GM12878 (cell line): ENCODE results near the gene OR2L5. TPM values are rescaled to one million over a fixed set of nuclear protein-coding genes. Genes with fewer than 3 reads are reported as not detected.

Source experiments
- ATAC-seq: fragments of 200-7000 bp; cut with Tn5 transposase; 3 replicates; pipeline ENCODE4 v1.9.1; 2020; ENCODE audit warnings: mild to moderate bottlenecking, moderate library complexity
- BruUV-seq: library from RNA; stranded (reverse); fragments of 400-500 nt; replicated peaks from 2 replicates; lab custom pipeline; 2021; lab: Mats Ljungman, UMichigan
- CTCF ChIA-PET: fragments of 300-600 bp; sonication (Branson Sonifier 250); formaldehyde crosslinking; extraction: SDS; loops from one replicate; lab custom pipeline; 2021; ENCODE audit warnings: inconsistent platforms; lab: Yijun Ruan, JAX
- POLR2A ChIA-PET: fragments of 350-600 bp; formaldehyde crosslinking; extraction: SDS; loops from one replicate; lab custom pipeline; 2021; ENCODE audit warnings: inconsistent platforms; lab: Charles Lee
- RAD21 ChIA-PET: fragments of 300-600 bp; sonication (Branson Sonifier 250); formaldehyde crosslinking; loops from one replicate; lab custom pipeline; 2023; ENCODE audit warnings: antibody characterized with exemption; ENCODE audit not compliant: unreplicated experiment; lab: Charles Lee
- SMC1A ChIA-PET: fragments of 300-600 bp; sonication (Branson Sonifier 250); formaldehyde crosslinking; loops from one replicate; lab custom pipeline; 2023; ENCODE audit not compliant: unreplicated experiment, uncharacterized antibody; lab: Charles Lee
- DNase-seq: peaks from one replicate; pipeline ENCODE4 v3.0.0-alpha.2; 2011; ENCODE audit warnings: low read depth, low spot score
- FAIRE-seq: peaks from 3 replicates; lab custom pipeline; 2011; peaks lifted over from hg19 to GRCh38; lab: Jason Lieb, UNC
- H2AFZ ChIP-seq: 2 replicates; pipeline ENCODE4 v1.6.0; 2011; ENCODE audit warnings: low read depth, low read length, control low read depth; ENCODE audit not compliant: control insufficient read depth
- H3K27ac ChIP-seq: 2 replicates; pipeline ENCODE4 v1.5.1; 2011; ENCODE audit warnings: control low read depth; ENCODE audit not compliant: control insufficient read depth, insufficient read depth
- H3K27me3 ChIP-seq, 2 experiments: replicated peaks in 1 of 2; 2 replicates each; pipeline versions ENCODE4 v1.6.0 to v1.6.1; 2011; ENCODE audit warnings: low read length in 1 of 2; ENCODE audit not compliant: control insufficient read depth in 2 of 2, insufficient read depth in 2 of 2
- H3K36me3 ChIP-seq, 2 experiments: 2 replicates each; pipeline ENCODE4 v1.5.1; 2011; ENCODE audit warnings: low read length in 1 of 2; ENCODE audit not compliant: control insufficient read depth in 2 of 2, insufficient read depth in 2 of 2
- H3K4me1 ChIP-seq: 2 replicates; pipeline ENCODE4 v1.6.1; 2011; ENCODE audit warnings: mild to moderate bottlenecking, low read length, moderate library complexity, mixed read lengths; ENCODE audit not compliant: control insufficient read depth, insufficient read depth
- H3K4me2 ChIP-seq: 2 replicates; pipeline ENCODE4 v1.6.0; 2011; ENCODE audit warnings: control low read depth; ENCODE audit not compliant: control insufficient read depth, insufficient read depth
- H3K4me3 ChIP-seq: fragments of 200-600 bp; sonication (generic); 2 replicates; pipeline ENCODE4 v1.5.1; 2016
- H3K79me2 ChIP-seq: 2 replicates; pipeline ENCODE4 v1.6.0; 2011; ENCODE audit warnings: low read length; ENCODE audit not compliant: control insufficient read depth, insufficient read depth
- H3K9ac ChIP-seq: 2 replicates; pipeline ENCODE4 v1.8.0; 2011; ENCODE audit warnings: low read length, control low read depth, mixed read lengths; ENCODE audit not compliant: control insufficient read depth, insufficient read depth
- H3K9me3 ChIP-seq: replicated peaks from 3 replicates; pipeline ENCODE4 v1.5.1; 2011; ENCODE audit warnings: mild to moderate bottlenecking, low read length; ENCODE audit not compliant: control insufficient read depth, insufficient read depth
- H4K20me1 ChIP-seq: 2 replicates; pipeline ENCODE4 v1.6.0; 2011; ENCODE audit not compliant: control insufficient read depth, insufficient read depth
- CREM ChIP-seq: IDR thresholded peaks from 2 replicates; pipeline ENCODE4 v1.6.1; 2014; ENCODE audit warnings: antibody characterized with exemption, low read depth
- IRF3 ChIP-seq: fragments of 450-650 bp; IDR thresholded peaks from 2 replicates; pipeline ENCODE4 v1.6.1; 2014; ENCODE audit warnings: mild to moderate bottlenecking
- MTA3 ChIP-seq: IDR thresholded peaks from 2 replicates; pipeline ENCODE4 v1.6.1; 2012; ENCODE audit warnings: low read length, inconsistent platforms, borderline replicate concordance
- PRDM15 ChIP-seq: fragments of 450-650 bp; formaldehyde crosslinking; IDR thresholded peaks from 2 replicates; pipeline ENCODE4 v1.4.0; 2020; ENCODE audit warnings: mild to moderate bottlenecking, moderate library complexity
- RB1 ChIP-seq: fragments of 450-650 bp; formaldehyde crosslinking; IDR thresholded peaks from 2 replicates; pipeline ENCODE4 v1.6.1; 2017; ENCODE audit warnings: mild to moderate bottlenecking, borderline replicate concordance
- RCOR1 ChIP-seq: conservative IDR thresholded peaks from 2 replicates; pipeline ENCODE4 v1.6.1; 2012; ENCODE audit warnings: low read depth, low read length, improper control_type of control experiment
- RELB ChIP-seq: fragments of 450-650 bp; IDR thresholded peaks from 2 replicates; pipeline ENCODE4 v1.6.1; 2017; ENCODE audit warnings: low read depth, mild to moderate bottlenecking, moderate library complexity
- WGBS: methylation state at CpG from one replicate; pipeline ENCODE4 v1.1.6; 2016; ENCODE audit warnings: low lambda C conversion rate; ENCODE audit not compliant: insufficient replicate concordance, insufficient coverage; ENCODE audit errors: missing lambda C conversion rate; 5-methylcytosine and 5-hydroxymethylcytosine counted together
- in situ Hi-C: fragments of 300-500 bp; cut with MboI; formaldehyde crosslinking; loops from 9 replicates; pipeline ENCODE4 v1.14.3; 2018; ENCODE audit warnings: mixed read lengths
- intact Hi-C: fragments of 100-400 bp; cut with micrococcal nuclease; formaldehyde crosslinking; loops from one replicate; pipeline ENCODE4 v1.14.2; 2022; ENCODE audit not compliant: unreplicated experiment
- polyA plus RNA-seq, 11 experiments: library from polyadenylated mRNA; depleted of rRNA in 4 of 11; unstranded in 6 of 11; stranded (reverse) in 5 of 11; fragments of >200 nt; fragmentation: Nextera tagmentation in 4 of 11; fragmentation: Illumina TruSeq in 1 of 11; extraction: Ambion mirVana in 4 of 11; extraction: Trizol in 1 of 11; gene quantifications; 1 replicate in 1 of 11; 2 replicates in 10 of 11; pipeline versions ENCODE4 v1.2.1 to v1.2.3, GENCODE V29; 2011 to 2016; ENCODE audit warnings: inconsistent platforms in 2 of 11, missing spikeins in 2 of 11, low read depth in 1 of 11
- total RNA-seq, 4 experiments: library from RNA; depleted of rRNA in 3 of 4; stranded (reverse); fragments of >200 nt in 3 of 4; fragmentation: Illumina TruSeq in 1 of 4; extraction: Trizol in 1 of 4; gene quantifications; 2 replicates each; pipeline versions ENCODE4 v1.2.1 to v1.2.3, GENCODE V29; 2013 to 2021

The OR2L5 gene
- total and polyA plus RNA-seq, 10 of the 15 experiments (the other 5 are each of a cell fraction or from before 2014, with no cell fraction given) = not detected

GRCh38 chr1:247966532-247967204 is 46.8 kb upstream of the OR2L5 start (continued):
- no peak for TF ChIP-seq RELB
- no peak for TF ChIP-seq CREM
- TF ChIP-seq RCOR1 = no peak
- TF ChIP-seq, all 136 proteins: peak for 7

GRCh38 chr1:247992986-247993385 is 20.5 kb upstream of the OR2L5 start:
- no TSS peak for BruUV-seq
- H3K9ac ChIP-seq = no peak overlapping the region
- intact Hi-C loops = no loop called here
- no peak overlapping the region for H3K4me3 ChIP-seq
- no peak overlapping the region for H3K27ac ChIP-seq
- SMC1A ChIA-PET = no interaction called here
- H2AFZ ChIP-seq = no peak overlapping the region
- H3K27me3 ChIP-seq = no peaks in the 10 kb centered on the region
- H3K79me2 ChIP-seq = no peaks in the 10 kb centered on the region
- ATAC-seq (no peak), FAIRE-seq (no peak), DNase-seq (no peak)
- WGBS = 0% methylated on average over 2 of the region's 2 CpGs
- no peaks in the 10 kb centered on the region for H4K20me1 ChIP-seq
- no peaks in the 10 kb centered on the region for H3K36me3 ChIP-seq
- TF ChIP-seq RB1 (no peak), IRF3 (no peak), PRDM15 (no peak), MTA3 (no peak)
- no peaks in the 10 kb centered on the region for H3K4me1 ChIP-seq
- no peak overlapping the region for H3K4me2 ChIP-seq
- RAD21 ChIA-PET = no interaction called here
- CTCF ChIA-PET = no interaction called here
- no peaks in the 10 kb centered on the region for H3K9me3 ChIP-seq
- in situ Hi-C loops = no loop called here
- POLR2A ChIA-PET = no interaction called here
